GM18505 (cell line): ENCODE data around the gene NADK2.
A peak's percentile ranks its signal among the peaks of the same experiment; 100 is the strongest.

ENCODE experiments used
- ATAC-seq: cut with Tn5 transposase; IDR thresholded peaks from one replicate; pipeline ENCODE4 v1.9.1; 2021; ENCODE audit not compliant: unreplicated experiment
- POLR2A ChIP-seq: IDR thresholded peaks from 4 replicates; pipeline ENCODE4 v1.6.1; 2011; ENCODE audit warnings: borderline replicate concordance; ENCODE audit not compliant: insufficient read depth, insufficient read length; ENCODE audit errors: extremely low read depth

Gene NADK2

DNA sequence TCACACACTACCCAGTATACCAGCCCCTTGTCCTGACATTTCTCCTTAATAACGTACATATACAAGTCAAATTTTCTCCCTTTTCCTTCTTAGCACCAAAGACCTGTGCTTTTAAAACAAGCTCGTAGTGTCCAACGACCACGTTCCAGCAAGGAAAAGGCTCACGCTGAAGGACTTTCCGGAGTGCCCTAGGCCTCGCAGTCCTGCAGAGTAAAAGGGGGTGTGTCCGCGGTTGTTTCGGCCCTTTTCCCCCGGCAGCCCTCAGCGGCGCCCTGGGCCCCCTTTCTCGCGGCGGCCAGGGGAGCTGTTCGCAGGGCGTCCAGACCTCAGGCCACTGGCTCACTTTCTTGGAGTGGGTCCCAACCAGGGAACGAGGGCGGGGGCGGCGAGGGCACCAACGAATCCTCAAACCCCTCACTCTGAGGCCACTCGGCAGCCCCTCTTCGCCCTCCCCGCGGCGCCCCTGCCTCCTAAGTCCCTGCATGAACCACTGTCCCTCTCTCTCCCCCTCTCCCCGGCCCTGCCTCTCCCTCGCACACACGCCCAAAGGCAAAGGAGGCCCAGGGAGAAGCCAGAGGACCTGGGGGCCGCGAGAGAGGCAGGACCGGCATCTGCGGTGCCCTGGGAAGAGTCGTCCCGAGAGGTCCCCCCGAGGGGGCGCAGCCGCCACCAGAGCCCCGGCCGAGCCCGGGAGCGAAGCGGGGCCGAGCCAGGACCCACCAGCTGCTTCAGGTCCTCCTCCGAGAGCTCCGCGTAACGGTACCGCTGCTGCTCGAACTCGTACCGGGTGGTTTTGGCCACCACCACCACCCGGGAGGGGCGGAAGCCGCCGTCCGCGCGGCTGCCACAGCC lies 720 bp downstream of the NADK2 start:
- ATAC-seq: peak; percentile 31
- TF ChIP-seq POLR2A: no peak

DNA sequence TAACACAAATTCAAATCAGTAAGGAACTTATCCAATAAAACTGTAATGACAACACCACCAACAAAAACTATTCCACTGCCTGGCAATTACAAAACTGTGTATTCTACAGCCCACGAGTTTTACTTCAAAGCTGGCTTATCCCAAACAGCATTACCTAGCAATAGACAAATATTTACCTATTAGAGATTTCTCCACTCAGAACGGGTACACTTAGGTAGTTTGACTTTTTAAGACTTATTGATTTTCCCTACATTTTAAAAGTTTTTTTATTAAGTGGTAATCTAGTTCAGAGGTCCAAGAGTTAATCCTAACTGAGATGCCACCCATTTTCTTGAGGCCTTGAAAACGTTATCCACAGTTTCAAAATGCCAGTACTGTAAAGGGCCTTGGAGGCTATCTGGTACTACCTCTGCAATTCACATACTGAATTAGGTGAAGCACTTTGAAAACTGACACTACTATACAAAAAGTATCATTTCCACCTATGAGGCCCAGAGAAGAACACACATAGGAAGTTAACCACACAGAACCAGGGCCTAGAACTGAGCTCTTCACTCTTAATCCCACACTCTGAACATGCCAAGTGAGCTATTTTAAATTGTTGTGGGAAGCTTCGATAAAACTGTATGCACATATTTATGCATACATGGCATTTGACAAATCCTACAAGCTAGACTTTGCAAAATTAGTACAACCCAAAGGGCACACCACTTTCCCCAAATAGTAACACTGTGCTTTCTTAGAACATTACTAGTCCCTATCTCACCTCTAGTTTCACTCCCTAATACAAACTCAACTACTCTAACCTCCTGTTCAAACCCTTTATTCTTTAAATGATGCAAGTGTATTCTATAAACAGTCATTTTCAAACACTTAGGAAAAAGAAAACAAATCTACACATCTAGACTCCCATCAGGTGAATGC lies 2.1 kb downstream of the NADK2 start:
- no peak for TF ChIP-seq POLR2A
- no peak for ATAC-seq

DNA sequence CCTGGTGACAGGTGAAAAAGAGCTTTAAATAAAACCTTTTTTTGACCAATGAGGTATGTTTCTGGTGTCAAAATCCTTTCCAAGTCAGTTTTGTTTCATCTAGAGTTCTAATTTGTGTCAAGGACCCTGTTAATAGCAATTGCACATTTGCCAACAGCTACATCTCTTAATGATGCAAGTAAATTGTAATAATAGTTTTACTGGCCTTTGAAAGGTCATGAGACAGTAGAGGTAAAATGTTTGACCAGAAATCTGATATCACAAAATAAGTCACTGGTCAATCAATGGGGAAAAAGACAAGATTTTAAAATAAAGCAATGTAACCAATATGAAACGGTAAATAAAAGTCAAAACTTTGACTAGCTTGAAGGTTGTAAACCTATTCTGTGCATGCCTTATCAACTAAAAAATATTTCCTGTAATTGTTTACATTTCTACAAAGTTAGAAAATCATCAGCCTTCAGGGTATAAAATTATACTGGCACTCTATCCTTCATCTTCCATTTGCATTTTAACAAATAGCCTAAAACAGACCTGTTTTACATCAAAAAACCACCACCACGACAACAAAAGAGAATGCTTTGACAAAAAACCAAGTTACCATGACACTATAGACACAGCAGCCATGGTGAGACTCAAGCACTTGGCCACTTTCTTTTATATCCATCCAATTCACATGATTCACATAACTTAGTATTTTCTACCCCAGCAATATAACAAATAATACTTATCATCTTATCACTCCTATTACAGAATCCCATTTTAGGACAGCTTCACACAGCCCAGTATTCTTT lies 3.0 kb downstream of the NADK2 start:
- ATAC-seq: no peak
- no peak for TF ChIP-seq POLR2A

DNA sequence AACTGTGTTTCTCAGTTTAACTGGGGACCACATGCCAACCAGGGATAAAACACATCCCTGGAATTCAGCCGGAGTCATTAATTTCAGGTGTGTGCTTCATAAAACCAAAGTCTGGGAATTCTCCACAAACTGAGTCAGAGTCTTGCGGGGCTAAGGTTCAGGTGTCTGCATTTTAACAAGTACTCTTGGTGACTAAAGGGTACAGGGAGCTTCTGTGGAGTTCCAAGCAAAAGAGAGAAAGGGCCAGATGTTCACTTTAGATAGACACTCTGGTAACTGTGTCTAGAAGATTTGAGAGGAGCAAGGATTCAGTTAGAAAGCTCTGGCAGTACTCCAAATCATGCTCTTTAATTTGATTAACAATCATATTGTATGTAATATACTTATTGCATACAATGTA lies 4.0 kb downstream of the NADK2 start:
- ATAC-seq: no peak
- no peak for TF ChIP-seq POLR2A

DNA sequence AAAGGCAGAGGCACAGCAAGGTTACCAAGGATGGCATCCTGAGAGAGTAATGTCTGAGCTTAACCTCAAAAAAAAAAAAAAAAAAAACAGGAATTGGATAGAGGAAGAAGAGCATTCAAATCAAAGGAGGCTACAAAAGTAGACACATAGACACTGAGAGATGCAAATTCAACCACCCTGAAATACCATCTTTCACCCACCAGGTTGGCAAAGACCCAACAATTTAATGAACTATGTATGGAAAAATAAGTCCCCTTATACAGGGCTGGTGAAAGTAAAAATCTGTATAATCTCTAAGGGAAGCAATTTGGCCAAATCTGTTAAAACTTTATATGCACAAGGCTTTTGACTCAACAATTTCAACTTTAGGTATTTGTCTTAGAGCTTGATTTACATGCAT lies 4.9 kb downstream of the NADK2 start:
- no peak for TF ChIP-seq POLR2A
- ATAC-seq: no peak

DNA sequence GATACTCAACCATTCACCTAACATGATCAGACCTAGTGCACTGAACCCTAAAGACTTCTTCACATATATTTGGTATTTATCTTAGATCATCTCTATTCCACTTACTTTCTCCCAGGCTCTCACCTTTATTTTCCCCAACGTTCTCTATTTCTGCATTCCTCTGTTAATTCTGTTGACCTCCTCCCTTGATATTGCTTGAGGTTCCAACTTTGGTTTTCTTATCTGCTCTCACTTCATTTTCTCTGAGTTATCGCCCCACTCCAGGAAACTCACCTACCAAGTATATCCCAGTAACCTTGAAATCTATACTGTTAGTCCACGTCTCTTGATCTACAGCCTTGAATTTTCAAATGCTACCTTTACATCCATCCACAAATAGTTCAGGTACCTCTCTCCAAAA lies 9.2 kb downstream of the NADK2 start:
- ATAC-seq: no peak
- no peak for TF ChIP-seq POLR2A

DNA sequence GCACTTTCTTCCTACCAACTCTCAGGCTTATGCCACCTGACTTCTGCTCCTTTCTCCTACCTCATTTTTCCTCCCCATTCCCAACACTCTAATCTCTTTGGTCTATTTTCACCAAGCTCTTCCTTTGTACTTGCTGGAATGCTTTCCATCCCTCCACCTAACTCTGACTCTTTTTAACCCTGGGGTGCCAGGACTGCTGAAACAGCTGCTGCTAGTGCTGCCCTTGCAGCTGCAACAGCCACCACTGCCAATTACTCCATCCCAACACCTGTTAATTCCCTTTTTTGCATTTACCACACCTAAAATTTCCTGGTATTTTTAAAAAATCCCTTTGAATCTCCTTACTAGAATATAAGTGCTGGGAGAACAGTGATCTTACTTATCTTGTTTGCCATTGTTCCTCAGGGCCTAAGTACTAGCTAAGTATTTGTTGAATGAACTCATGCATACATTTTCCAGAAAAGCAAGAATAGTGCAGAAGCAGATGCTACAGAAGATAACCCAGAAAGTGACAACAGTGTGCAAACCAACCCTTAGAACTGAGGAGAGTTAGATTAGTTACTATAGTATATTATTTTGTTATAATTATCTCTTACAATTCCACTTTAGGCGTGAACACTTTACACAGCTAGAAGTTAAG lies 11.5 kb downstream of the NADK2 start:
- no peak for TF ChIP-seq POLR2A
- no peak for ATAC-seq

DNA sequence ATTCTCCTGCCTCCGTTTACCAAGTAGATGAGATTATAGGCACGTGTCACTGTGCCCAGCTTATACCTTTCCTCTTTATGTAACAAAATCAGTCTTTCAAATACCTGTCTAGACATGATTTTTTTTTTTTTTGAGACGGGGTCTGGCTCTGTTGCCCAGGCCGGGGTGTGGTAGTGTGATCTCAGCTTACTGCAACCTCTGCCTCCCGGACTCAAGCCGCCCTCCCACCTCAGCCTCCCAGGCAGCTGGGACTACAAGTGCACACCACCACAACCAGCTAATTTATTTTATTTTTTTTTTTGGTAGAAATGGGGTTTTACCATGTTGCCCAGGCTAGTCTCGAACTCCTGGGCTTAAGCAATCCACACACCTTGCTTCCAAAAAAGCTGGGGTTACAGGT lies 13.2 kb downstream of the NADK2 start:
- ATAC-seq: no peak
- TF ChIP-seq POLR2A: no peak

DNA sequence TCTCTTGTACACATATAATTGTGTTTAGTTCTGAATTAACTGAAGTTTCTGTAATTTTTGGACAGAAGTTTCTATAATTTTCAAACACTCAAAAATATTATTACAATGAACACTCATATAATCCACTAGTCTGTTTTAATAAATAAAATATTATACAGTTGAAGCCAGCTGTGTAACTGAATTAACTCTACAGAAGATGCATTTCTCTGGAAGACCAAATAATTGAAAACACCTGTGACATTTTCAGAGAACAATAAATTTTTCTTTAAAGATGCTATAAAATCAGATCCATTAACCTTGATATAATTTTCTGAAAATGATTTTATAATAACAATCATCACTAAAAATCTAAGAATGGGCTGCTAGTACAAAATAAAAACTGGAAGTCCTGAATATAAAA lies 14.7 kb downstream of the NADK2 start:
- no peak for TF ChIP-seq POLR2A
- ATAC-seq: no peak

DNA sequence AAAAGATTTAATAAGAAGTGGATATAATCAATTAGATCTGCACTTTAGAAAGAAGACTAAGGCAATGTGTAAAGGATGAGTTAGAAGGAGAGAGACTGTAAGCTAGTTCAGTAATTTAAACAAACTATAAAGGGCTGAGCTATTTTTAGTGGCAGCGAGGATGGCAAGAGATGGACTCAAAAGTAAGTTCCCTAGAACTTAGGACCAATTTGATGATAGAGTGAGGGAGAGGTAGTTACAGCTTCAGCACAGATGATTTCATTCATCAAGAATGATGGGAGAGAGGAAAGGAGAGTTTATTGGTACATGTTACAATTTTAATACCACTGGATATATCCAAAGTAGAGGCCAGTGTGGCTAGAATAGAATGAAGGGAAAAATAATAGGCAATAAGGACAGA lies 19.1 kb downstream of the NADK2 start:
- TF ChIP-seq POLR2A: no peak
- no peak for ATAC-seq

DNA sequence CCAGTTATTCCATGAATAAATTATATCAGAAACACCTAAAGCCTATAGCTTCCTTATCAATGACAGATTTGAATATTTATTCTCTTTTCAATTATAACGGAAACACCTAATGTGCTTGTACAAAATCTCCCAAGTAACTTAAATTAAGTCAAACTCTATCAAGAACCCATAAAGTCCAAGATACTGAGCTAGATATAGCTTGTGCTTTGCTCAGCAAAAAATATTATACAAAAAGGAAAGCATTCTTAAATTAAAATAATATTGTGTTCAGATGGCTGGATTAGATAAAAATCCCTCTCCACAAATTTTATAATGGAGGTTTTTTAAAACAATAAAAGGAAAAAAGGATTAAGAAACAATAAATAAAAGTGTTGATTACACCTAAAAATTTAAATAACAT lies 23.7 kb downstream of the NADK2 start:
- TF ChIP-seq POLR2A: no peak
- no peak for ATAC-seq

DNA sequence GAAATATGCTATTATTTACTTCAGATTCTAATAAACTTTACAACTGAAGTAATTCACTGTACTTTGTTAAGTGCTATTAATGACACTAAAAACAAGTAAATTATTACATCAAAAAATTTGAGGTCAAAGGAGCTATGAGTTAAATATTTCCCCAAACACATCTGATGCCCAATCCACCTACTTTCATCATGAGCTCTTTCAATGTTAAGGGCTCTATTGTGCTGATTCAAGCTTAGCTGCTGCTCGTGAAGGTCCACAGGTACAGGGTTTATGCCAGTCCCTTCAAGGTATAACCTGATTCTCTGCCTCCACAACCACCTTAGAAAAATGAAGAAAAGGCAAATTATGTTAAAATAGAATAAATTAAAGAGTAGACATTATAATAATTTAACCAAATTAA lies 24.2 kb downstream of the NADK2 start:
- no peak for ATAC-seq
- no peak for TF ChIP-seq POLR2A

DNA sequence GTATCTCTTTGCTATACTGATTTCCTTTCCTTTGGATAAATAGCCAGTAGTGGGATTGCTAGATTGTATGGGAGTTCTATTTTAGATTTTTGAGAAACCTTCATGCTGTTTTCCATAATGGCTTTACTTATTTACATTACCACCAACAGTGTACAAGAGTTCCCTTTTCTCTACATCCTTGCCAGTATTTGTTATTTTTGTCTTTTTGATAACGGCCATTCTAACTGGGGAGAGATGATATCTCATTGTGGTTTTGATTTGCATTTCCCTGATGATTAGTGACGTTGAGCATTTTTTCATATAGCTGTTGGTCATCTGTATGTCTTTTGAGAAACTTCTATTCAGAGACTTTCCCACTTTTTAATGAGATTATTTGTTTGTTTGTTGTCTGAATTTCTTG lies 25.8 kb downstream of the NADK2 start:
- no peak for ATAC-seq
- TF ChIP-seq POLR2A: no peak
